ENCODE measurements around the gene AGFG1.

- TF ChIP-seq CTCF (IDR thresholded peaks at IDR 0.05) (no peak), POLR2A (IDR thresholded peaks at IDR 0.05) (no peak)
Observed at GRCh38 chr2:227471412-227471811, 544 bp upstream of the AGFG1 start.

Measured in testis (tissue), 2 donors.